ENCODE results near the gene CPTP. TPM values are rescaled to one million over a fixed set of nuclear protein-coding genes. Genes with fewer than 3 reads are reported as not detected.

The CPTP gene
- total and polyA plus RNA-seq, 2 of the 13 experiments (the other 11 are each of a cell fraction or from before 2014, with no cell fraction given) = 5.5 to 9.3 TPM

DNA sequence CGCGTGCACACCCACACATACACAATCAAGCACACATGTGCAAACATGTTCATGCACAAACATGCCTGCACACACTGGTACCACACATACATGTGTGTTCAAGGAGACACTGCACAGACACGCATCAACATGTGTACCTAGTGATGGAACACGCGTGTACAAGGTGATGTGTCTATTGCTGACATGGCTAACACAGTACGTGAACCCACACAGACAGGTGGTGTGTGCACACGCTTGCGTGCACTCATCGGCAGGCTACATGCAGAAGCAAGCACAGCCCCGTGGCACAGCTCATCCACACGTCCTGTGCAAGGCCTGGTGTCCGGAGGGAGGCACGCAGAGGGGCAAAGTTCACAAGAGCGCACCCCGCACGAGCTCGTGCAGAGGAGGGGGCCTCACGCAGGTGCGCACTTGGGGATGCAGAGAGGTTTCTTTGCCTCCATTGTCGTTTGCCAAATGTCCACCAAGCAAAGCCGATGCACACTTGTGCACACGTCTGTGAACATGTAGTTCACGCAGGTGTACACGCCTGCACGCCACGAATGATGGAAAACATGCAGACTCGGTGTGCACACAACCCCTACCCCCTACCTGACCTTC is 17.8 kb upstream of the CPTP start (continued):
- TF ChIP-seq, protein P1, sequence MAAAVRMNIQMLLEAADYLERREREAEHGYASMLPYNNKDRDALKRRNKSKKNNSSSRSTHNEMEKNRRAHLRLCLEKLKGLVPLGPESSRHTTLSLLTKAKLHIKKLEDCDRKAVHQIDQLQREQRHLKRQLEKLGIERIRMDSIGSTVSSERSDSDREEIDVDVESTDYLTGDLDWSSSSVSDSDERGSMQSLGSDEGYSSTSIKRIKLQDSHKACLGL (CRISPR knock-in tag; IDR thresholded peaks at IDR 0.05) = peak; percentile 68; the same call in 1 of the 2 replicates
- TF ChIP-seq ZNF615 (CRISPR knock-in tag; IDR thresholded peaks at IDR 0.05; ENCODE audit: borderline replicate concordance) (no peak), CBX5 (CRISPR knock-in tag; IDR thresholded peaks at IDR 0.05; ENCODE audit: borderline replicate concordance) (peak; percentile 40; the same call in 1 of the 2 replicates), U2AF1 (optimal IDR thresholded peaks at IDR 0.05; ENCODE audit: low read depth, low read length) (peak; percentile 49), KDM2A (CRISPR knock-in tag; IDR thresholded peaks at IDR 0.05; ENCODE audit: borderline replicate concordance, low read depth) (peak; percentile 60; the same call in 1 of the 2 replicates), NR2C2 (CRISPR knock-in tag; IDR thresholded peaks at IDR 0.05; ENCODE audit: borderline replicate concordance) (peak; percentile 61), NPAS2 (CRISPR knock-in tag; IDR thresholded peaks at IDR 0.05; ENCODE audit: borderline replicate concordance) (no peak), BCL6 (CRISPR knock-in tag; IDR thresholded peaks at IDR 0.05) (0 out of 2 replicates have a peak, but pooled peaks have one; percentile 15), ZFY (CRISPR knock-in tag; IDR thresholded peaks at IDR 0.05) (peak; percentile 76), ZNF891 (CRISPR knock-in tag; IDR thresholded peaks at IDR 0.05) (0 out of 2 replicates have a peak, but pooled peaks have one; percentile 12), ZC3H13 (CRISPR knock-in tag; IDR thresholded peaks at IDR 0.05) (no peak; the same call in none of the 2 replicates), KDM6A (CRISPR knock-in tag; IDR thresholded peaks at IDR 0.05; ENCODE audit: low read depth) (peak; percentile 60; the same call in 1 of the 2 replicates)
- TF ChIP-seq, protein P2, sequence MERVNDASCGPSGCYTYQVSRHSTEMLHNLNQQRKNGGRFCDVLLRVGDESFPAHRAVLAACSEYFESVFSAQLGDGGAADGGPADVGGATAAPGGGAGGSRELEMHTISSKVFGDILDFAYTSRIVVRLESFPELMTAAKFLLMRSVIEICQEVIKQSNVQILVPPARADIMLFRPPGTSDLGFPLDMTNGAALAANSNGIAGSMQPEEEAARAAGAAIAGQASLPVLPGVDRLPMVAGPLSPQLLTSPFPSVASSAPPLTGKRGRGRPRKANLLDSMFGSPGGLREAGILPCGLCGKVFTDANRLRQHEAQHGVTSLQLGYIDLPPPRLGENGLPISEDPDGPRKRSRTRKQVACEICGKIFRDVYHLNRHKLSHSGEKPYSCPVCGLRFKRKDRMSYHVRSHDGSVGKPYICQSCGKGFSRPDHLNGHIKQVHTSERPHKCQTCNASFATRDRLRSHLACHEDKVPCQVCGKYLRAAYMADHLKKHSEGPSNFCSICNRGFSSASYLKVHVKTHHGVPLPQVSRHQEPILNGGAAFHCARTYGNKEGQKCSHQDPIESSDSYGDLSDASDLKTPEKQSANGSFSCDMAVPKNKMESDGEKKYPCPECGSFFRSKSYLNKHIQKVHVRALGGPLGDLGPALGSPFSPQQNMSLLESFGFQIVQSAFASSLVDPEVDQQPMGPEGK (CRISPR knock-in tag; IDR thresholded peaks at IDR 0.05) = peak; percentile 82
- TF ChIP-seq, protein P3, sequence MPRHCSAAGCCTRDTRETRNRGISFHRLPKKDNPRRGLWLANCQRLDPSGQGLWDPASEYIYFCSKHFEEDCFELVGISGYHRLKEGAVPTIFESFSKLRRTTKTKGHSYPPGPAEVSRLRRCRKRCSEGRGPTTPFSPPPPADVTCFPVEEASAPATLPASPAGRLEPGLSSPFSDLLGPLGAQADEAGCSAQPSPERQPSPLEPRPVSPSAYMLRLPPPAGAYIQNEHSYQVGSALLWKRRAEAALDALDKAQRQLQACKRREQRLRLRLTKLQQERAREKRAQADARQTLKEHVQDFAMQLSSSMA (CRISPR knock-in tag; IDR thresholded peaks at IDR 0.05) = peak; percentile 53; the same call in 1 of the 2 replicates
- TF ChIP-seq, protein P4, sequence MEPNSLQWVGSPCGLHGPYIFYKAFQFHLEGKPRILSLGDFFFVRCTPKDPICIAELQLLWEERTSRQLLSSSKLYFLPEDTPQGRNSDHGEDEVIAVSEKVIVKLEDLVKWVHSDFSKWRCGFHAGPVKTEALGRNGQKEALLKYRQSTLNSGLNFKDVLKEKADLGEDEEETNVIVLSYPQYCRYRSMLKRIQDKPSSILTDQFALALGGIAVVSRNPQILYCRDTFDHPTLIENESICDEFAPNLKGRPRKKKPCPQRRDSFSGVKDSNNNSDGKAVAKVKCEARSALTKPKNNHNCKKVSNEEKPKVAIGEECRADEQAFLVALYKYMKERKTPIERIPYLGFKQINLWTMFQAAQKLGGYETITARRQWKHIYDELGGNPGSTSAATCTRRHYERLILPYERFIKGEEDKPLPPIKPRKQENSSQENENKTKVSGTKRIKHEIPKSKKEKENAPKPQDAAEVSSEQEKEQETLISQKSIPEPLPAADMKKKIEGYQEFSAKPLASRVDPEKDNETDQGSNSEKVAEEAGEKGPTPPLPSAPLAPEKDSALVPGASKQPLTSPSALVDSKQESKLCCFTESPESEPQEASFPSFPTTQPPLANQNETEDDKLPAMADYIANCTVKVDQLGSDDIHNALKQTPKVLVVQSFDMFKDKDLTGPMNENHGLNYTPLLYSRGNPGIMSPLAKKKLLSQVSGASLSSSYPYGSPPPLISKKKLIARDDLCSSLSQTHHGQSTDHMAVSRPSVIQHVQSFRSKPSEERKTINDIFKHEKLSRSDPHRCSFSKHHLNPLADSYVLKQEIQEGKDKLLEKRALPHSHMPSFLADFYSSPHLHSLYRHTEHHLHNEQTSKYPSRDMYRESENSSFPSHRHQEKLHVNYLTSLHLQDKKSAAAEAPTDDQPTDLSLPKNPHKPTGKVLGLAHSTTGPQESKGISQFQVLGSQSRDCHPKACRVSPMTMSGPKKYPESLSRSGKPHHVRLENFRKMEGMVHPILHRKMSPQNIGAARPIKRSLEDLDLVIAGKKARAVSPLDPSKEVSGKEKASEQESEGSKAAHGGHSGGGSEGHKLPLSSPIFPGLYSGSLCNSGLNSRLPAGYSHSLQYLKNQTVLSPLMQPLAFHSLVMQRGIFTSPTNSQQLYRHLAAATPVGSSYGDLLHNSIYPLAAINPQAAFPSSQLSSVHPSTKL (CRISPR knock-in tag; IDR thresholded peaks at IDR 0.05) = no peak
- TF ChIP-seq, protein P5, sequence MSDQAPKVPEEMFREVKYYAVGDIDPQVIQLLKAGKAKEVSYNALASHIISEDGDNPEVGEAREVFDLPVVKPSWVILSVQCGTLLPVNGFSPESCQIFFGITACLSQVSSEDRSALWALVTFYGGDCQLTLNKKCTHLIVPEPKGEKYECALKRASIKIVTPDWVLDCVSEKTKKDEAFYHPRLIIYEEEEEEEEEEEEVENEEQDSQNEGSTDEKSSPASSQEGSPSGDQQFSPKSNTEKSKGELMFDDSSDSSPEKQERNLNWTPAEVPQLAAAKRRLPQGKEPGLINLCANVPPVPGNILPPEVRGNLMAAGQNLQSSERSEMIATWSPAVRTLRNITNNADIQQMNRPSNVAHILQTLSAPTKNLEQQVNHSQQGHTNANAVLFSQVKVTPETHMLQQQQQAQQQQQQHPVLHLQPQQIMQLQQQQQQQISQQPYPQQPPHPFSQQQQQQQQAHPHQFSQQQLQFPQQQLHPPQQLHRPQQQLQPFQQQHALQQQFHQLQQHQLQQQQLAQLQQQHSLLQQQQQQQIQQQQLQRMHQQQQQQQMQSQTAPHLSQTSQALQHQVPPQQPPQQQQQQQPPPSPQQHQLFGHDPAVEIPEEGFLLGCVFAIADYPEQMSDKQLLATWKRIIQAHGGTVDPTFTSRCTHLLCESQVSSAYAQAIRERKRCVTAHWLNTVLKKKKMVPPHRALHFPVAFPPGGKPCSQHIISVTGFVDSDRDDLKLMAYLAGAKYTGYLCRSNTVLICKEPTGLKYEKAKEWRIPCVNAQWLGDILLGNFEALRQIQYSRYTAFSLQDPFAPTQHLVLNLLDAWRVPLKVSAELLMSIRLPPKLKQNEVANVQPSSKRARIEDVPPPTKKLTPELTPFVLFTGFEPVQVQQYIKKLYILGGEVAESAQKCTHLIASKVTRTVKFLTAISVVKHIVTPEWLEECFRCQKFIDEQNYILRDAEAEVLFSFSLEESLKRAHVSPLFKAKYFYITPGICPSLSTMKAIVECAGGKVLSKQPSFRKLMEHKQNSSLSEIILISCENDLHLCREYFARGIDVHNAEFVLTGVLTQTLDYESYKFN (CRISPR knock-in tag; conservative IDR thresholded peaks at IDR 0.05) = peak; percentile 74
